ENCODE results near the gene MPI.
"Not testable (repeated sequence)": the region's sequence is repeated elsewhere in the genome, so short reads cannot be mapped to it uniquely, and the experiment has no call there.

DNA sequence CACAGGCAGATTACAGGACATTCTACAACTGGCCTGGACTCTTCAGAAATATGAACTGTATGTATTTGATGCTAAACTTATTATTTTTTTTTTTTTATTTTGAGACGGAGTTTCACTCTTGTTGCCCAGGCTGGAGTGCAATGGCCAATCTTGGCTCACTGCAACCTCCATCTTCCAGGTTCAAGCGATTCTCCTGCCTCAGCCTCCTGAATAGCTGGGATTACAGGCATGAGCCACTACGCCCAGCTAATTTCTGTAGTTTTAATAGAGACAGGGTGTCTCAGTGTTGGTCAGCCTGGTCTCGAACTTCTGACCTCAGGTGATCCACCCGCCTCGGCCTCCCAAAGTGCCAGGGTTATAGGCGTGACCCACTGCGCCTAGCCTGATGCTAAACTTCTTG, 24.0 kb downstream of the MPI start:
- TF ChIP-seq, protein P1, sequence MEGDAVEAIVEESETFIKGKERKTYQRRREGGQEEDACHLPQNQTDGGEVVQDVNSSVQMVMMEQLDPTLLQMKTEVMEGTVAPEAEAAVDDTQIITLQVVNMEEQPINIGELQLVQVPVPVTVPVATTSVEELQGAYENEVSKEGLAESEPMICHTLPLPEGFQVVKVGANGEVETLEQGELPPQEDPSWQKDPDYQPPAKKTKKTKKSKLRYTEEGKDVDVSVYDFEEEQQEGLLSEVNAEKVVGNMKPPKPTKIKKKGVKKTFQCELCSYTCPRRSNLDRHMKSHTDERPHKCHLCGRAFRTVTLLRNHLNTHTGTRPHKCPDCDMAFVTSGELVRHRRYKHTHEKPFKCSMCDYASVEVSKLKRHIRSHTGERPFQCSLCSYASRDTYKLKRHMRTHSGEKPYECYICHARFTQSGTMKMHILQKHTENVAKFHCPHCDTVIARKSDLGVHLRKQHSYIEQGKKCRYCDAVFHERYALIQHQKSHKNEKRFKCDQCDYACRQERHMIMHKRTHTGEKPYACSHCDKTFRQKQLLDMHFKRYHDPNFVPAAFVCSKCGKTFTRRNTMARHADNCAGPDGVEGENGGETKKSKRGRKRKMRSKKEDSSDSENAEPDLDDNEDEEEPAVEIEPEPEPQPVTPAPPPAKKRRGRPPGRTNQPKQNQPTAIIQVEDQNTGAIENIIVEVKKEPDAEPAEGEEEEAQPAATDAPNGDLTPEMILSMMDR (IDR thresholded peaks at IDR 0.05): not testable (repeated sequence)
- TF ChIP-seq POLR2AphosphoS5 (IDR thresholded peaks at IDR 0.05): not testable (repeated sequence)

All from transverse colon (tissue), 4 donors.